ENCODE data around the gene TOR1A.
"Not testable (repeated sequence)": the region's sequence is repeated elsewhere in the genome, so short reads cannot be mapped to it uniquely, and the experiment has no call there.

The TOR1A gene

DNA sequence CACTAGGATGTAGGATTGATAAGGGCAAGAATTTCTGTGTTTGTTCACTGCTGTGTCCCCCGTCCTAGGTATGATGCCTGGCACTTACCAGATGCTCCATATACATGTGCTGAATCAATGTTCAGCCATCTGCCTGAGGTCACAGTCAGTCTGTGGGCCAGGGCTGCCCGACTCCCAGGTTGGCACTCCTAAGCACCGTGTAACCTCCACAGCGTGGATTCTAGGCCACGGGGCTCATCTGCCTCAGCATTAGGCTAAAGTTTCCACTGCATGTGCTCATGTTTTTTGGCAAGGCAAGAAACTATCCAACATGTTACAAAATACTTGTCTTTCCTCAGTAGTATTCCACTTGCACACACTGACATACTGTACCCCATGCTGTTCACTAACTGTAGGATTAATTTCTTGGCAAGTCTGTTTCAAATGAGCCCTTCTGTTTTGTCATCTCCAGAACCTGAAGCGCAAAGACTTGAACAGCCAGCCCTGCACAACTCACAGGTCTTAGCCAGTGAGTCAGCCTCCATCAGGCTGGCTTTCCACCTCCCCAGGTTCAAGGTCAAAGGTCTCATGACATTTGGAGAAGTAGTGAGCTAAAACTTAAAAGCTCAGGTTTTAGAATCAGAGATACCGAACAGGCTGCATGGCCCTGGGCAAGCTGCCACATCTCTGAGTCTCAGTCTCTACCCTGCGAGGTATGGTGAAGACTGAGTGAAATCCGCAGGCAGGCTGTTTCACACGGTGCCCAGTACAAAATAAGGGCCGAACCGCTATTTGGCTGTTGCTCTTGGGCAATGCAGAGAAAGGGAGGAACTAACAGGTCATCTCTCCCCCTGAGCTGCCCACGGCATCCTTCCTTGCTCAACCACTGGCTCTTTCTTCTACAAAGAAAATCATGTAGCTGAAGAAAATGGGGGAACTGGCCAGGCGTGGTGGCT is 7.2 kb downstream of the TOR1A start:
- no peak for DNase-seq

DNA sequence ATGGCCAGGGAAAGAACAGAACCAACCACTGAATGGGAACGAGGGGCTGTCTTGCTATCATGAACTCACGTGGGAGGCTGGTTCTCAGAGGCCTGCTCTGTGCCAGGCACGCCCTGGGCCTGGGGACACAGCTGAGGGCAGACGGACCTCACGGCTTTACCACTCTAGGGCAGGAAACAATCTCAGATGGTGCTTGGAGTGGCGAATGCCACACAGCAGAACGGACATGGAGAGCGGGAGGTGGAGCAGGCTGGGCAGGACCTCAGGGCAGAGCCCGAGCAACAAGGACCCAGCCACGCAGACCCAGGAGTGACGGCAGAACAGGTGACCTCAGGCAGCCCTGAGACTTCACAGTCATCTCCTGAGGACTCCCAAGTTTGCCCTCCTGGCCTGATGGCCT is 8.7 kb downstream of the TOR1A start:
- DNase-seq = no peak

DNA sequence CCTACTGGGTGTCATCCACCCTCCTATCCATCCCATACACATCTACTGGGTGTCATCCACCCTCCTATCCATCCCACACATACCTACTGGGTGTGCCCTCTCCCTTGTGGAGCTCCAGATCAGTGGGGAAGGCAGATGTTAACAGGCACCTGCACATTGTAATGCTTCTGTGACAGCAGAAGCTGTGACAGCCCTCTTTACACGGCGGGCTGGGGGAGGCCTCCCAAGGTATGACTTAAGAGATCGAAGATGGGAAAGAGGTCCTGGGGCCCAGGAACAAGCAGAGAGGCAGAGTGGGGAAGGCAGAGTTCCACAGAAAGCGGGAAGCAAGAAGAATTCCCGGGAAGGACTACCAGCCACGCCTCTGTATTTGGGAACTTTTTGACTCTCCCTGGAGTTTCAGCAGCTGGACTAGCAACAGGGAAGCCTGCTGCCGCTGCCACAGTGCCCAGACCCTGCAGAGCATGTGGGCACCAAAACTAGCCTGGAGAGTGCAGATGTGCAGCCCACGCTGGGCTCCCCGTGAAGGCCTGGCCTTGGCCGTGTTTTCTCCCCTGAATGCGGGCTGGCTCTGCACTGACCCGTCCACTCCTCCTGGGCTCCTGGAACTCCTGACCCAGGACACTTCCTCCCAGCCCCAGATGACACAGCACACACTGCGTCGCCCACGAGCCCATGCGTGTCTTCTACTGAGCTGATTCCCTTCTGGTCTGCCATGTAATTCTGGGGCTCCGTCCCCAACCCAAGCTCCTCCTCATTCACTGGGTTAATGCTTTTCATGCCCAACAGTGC is 9.3 kb downstream of the TOR1A start:
- no peak for DNase-seq

DNA sequence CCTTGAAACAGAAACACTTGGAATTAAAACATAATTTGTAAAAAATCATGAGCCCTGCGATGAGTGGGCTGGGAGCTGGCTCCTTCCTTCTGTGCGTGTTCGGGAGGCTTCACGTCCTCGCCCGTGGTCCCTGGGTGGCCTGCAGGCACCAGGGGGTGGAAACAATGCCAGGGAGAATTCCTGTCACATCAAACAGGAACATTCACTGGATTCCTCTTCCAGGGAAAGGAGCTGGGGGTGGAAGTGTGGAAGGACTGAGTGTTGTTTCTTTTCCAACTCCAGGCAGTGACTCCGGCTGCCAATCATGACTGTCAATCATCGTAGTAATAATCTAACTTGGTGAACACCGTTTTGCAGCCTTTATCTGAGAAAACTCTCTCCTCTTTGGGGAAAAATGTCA is 10.3 kb downstream of the TOR1A start:
- no peak for DNase-seq

DNA sequence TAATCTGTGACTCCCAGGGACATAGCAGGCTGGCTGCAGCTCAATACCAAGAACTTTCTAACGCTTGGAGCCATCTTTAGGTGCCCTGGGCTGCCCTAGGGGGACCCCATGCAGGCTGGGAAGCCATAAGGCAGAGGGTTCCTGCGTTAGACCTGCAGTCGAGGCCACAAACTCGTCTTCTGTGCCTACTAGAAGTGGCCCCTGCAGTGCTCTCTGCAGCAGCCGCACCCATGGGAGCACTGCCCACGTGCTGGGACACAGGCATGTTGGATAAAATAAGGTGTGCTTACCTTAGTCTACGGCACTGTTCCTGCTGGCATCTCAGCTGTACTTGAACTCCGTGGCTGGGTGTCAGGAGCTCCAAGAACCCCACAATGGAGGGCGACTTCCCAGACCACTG is 11.6 kb downstream of the TOR1A start:
- DNase-seq = no peak

DNA sequence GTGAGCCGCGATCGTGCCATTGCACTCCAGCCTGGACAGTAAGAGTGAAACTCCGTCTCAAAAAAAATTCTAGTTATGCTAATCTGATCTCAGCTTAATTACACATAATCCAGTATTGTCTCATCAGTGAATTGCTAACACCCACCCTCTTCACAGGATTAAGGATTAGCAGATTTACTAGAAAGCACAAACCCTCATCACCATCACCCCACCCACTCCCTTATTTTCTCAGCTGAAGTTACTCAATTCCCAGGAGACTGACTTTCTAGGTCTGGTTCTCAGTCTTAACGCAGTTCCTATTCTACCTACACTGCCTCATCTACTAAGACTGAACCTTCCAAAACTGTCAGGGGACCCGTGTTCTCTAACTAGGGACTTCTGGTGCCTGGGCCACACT is 12.0 kb downstream of the TOR1A start:
- peak; percentile 15 for DNase-seq

DNA sequence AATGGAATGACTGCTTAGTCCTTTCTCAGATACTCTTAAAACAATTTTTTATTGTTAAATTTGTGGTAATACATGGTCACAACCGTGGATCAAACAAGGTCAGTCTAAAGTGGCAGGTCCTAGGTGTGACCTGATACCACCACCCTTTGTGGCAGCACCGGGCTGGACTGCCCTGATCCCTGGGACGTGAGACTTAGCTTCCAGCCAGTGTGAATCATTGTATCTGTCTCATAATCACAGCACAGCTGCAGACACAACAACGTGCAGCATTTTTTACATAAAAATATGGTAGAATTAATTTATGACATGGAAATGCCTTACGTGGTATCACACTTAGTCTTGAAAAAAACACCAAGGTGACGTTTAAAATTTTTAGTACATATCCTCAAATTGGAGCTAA is 13.1 kb downstream of the TOR1A start:
- DNase-seq = no peak

DNA sequence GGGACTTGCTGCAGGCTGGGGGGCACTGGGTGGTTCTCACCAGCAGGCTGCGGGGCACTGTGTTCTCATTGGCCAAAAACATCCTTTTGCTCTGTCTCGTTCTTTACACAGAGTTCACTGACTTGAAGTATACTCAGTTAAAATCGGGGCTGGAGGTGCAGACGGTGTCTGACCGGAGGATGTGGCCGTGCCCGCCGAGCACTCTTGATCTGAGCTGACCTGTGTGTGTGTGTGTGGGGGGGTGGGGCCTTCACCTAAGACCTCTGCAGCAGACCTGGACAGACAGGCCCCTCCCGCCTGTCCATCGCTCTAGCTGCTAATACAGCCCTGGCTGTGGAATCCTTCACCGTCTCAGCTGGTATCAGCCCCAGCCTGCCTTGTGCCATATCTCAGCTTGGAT is 13.8 kb downstream of the TOR1A start:
- DNase-seq = no peak

DNA sequence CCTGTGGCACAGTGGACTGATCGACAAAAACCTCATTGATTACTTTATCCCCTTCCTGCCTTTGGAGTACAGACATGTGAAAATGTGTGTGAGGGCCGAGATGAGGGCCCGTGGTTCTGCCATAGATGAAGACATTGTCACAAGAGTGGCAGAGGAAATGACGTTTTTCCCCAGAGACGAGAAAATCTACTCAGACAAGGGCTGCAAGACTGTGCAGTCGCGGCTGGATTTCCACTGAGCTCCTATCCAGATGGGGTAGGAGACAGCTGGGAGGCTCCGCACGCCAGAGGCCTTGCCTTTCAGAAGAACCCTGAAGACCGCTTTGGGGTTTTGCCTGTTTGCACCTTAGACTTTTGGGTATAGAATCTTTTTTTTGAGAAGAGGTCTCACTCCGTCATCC is 14.6 kb downstream of the TOR1A start:
- DNase-seq = no peak

DNA sequence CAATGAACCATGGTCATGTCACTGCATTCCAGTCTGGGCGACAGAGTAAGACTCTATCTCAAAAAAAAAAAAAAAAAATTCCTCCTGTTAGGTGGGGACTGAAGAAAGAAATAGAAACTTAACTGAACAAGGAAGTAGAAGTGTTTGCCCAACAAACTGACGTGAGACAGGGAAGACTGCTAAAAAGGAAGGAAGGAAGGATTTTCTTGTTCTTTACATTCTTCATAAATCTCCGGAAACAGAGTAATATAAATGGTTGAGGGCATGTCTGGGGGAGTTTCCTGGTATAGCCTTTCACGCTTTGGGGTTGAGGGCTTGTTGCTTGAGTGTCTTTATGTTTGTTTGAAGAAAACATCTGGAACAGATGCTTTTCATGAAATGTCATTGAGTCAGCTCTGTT is 17.9 kb downstream of the TOR1A start:
- DNase-seq = no peak

DNA sequence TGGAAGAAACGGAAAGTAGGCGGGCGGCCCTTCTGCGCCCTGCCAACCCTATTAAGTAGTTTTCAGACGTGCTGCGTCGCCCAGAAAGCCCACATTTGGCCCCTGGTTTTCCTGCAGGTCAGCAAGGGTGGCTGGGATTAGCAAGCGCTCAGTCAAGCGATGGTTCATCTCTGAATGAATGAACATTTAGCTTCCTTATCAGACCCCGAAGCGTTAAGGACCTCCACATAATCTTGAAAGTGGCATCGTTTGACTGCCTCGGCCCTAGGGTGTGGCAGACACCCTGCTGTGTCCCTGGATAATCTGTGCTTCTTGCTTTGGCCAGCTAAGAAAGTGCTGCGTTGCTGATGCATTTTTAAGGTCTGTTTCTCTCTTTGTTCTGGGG is 20.3 kb downstream of the TOR1A start:
- no peak for DNase-seq

DNA sequence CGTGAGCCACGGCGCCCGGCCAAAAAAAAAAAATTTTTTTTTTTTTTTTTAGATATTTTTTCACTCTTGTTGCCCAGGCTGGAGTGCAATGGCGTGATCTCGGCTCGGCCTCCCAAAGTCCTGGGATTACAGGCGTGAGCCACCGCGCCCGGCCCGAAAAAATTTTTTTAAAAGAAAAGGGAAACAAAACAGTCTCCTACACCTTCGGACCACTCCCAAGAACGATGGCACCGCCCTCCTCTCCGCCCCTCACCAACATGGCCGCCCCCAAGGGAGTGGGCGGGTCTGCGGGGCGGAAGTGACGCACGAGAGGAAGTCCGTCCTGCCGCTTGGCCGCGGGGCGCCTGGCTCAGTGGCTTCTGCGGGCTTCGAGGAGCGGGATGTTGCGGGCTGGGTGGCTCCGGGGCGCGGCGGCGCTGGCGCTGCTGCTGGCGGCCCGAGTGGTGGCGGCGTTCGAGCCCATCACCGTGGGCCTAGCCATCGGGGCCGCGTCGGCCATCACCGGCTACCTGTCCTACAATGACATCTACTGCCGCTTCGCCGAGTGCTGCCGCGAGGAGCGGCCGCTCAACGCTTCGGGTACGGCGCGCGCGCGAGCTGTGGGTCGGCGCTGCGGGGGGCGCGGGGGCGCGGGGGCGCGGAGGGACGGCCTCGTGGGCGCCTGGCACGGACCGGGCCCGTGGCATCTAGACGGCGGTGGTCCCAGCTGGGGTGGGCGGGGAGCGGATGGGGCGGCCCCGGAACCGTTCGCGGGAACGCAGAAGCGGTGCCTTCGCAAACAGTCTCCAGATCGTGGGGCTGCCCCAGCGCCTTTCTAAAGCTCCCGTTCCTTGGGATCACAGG is 20.9 kb downstream of the TOR1A start, which contains the start of gene TOR1B:
Gene TOR1B, plus strand, starts transcription at position 352 of the 843 bp plus-strand sequence. Its CDS starts 29 bp downstream, at position 381.
- DNase-seq = peak; percentile 96

DNA sequence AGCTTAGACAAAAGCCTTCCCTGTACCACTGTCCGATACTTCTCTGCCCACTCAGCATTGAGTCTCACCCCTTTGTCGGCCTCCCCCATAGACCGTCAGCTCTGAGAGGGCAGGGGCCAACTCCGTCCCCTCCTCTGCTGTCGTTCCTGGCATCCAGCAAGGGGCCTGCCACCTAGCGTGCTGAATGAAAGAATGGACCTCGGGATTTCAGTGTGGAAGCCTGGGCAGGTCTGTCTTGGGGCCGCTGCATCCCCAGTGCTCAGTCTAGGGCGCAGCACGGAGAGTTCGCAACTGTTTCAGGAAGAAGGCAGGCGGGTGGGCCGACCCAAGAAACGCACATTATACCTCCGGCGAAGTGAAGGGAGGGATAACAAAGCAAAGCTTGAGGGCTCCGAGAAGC is 22.4 kb downstream of the TOR1A start:
- DNase-seq = no peak

DNA sequence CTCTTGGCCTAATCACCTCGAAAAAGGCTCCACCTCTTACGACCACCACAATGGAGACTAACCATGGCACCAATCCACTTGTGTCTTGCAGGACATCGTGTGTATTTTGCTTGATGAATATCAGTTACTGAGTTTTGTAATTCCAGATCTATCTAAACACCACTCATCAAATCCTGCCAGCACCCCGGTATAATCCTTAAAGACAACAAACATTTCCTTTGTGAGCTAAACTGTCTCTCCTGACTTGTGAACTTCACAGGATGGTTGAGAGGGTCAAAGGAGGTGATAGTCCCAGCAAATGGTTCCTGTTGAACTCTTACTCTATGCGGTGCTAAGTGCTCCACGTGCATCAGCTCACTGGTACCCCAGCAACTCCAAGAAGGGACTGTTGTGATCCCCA is 25.0 kb downstream of the TOR1A start:
- no peak for DNase-seq

DNA sequence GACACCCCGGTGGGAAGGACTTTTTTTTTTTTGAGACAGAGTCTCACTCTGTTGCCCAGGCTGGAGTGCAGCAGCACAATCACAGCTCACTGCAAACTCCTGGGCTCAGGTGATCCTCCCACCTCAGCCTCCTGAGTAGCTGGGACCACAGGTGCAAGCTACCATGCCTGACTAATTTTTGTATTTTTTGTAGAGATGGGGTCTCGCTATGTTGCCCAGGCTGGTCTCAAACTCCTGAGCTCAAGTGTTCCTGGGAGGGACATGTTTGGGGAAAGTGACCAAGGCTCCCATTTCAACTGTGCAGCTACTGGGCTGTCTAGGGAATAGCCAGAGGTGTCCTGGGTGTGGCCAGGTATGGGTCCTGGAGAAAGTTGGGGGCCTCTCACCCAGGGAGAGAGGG is 27.9 kb downstream of the TOR1A start:
- DNase-seq = not testable (repeated sequence)

DNA sequence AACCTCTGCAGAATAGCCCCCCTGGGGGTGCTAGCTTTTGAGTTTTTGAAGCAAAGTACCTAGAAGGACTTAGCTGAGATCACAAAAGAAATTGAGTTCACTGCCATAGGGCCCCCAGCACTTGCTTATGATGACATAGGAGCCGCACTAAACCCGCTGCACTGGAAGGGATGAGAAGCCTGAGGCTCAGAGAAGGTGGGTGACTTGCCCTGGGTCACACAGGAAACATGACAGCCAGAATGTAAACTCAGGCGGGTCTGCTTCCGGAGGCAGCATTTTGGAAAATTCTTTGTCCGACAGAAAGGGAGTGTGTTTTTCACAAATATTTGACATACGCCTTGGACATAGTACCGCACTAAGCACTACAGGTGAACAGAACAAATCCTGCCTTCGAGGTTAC is 29.4 kb downstream of the TOR1A start:
- no peak for DNase-seq

DNA sequence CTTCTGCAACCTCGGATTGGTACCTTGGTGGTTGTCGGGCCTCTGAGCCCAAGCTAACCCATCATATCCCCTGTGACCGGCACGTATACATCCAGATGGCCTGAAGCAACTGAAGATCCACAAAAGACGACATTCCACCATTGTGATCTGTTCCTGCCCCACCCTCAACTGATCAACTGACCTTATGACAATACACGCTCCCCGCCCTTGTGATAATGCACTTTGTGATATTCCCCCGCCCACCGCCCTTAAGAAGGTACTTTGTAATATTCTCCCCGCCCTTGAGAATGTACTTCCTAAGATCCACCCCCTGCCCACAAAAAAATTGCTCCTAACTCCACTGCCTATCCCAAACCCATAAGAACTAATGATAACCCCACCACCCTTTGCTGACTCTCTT is 37.5 kb downstream of the TOR1A start:
- DNase-seq = no peak

DNA sequence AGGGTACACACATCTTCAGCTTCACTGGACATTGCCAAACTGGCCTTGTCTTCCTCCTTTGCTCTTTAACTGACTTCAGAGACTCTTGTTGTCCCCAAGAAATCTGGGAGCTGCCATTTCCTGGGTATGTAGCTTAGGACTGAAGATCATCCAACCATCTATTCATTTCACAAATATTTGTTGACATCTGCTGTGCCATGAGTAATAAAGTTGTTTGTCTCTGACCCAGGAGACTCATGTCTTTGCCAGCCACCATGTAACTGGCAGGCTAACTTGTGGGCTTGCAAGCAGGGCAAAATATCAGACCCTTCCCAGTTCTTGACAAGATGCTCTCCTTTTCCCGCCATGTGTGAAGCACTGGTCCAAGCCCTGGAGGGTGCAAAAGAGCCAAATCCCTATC is 38.1 kb downstream of the TOR1A start:
- no peak for DNase-seq

DNA sequence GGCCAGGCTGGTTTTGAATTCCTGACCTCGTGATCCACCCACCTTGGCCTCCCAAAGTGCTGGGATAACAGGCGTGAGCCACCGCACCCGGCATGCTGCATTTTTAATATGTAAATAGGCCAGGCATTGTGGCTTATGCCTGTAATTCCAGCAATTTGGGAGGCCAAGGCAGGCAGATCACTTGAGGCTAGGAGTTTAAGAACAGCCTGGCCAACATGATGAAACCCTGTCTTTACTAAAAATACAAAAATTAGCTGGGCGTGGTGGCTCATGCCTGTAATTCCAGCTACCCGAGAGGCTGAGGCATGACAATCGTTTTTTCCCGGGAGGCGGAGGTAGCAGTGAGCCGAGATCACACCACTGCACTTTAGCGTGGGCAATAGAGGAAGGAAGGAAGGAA is 39.0 kb downstream of the TOR1A start:
- not testable (repeated sequence) for DNase-seq

DNA sequence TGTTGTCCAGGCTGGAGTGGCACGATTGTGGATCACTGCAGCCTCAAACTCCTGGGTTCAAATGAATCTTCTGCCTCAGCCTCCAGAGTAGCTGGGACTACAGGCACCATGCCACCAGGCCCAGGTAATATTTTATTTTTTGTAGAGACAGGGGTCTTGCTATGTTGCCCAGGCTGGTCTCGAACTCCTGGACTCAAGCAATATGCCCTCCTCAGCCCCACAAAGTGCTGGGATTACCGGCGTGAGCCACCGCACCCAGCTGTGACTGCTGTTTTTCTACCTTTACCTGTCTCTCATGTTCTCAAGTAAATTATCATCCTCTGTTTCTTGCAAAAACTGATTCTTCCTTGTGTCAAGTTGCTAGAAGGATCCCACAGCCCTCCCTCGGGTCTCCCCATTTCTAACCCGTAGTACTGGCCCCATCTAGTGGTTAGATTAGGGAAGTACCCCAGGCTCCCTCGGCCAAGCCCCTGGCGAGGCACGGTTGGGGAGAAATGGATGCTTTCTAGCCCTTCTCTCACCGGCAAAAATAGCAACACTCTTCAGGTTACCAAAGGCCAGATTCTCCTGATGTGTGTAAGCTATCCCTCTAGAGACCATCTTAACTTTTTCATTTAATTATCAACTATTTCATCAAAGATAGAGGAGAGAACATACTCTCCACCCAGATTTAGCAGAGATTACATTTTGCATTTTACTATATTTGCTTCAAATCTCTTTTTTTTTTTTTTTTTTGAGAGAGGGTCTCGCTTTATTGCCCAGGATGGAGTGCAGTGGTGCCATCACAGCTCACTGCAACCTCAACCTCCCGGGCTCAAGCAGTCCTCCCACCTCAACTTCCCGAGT is 40.2 kb downstream of the TOR1A start:
- peak; percentile 86 for DNase-seq

DNA sequence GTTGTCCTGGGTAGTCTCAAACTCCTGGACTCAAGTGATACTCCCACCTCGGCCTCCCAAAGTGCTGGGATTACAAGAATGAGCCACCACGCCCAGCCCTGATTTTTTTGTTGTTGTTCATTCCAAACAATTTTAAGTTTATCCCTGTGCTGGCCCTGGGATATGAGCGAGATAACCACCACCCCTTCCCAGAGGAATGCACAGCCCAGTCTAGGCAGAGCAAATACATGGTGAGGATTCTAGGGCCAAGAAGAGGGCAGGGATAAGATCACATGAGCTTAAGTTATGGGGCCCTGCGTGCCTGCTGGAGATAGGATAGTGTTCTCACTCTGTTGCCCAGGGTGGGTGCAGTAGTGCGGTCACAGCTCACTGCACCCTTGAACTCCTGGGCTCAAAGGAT is 42.0 kb downstream of the TOR1A start:
- no peak for DNase-seq

DNA sequence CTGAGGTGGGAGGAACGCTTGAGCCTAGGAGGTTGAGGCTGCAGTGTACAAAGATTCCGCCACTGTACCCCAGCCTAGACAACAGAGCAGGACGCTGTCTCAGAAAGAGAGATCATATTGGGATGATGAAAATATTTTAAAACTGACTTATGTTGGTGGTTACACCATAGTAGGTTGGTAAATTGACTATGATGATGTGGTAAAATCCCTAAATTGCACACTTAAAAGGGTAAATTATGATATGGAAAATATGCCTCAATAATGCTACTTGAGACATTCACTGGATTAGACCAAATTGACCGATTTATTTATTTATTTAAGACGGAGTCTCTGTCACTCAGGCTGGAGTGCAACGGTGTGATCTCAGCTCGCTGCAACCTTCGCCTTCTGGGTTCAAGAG is 42.8 kb downstream of the TOR1A start:
- DNase-seq = no peak
